Naive thymus-derived CD8-positive, alpha-beta T cell (primary cell): ENCODE measurements around the gene ZNG1F. TPM values are rescaled to one million over a fixed set of nuclear protein-coding genes. Genes with fewer than 3 reads are reported as not detected.
"Not testable (repeated sequence)": the region's sequence is repeated elsewhere in the genome, so short reads cannot be mapped to it uniquely, and the experiment has no call there.

Source experiments
- ATAC-seq, 2 donors: fragments of 150-1000 bp; cut with Tn5 transposase in 1 of 2; sonication (Bioruptor Pico), chemical (Tn5 transposase) in 1 of 2; 1 replicate in 1 of 2; 2 replicates in 1 of 2; pipeline ENCODE4 v1.10.0; 2021; ENCODE audit warnings: mild to moderate bottlenecking in 2 of 2, moderate library complexity in 2 of 2
- POLR2A ChIA-PET: fragments of 350-600 bp; sonication (Branson Sonifier 250); formaldehyde crosslinking; loops from one replicate; lab custom pipeline; 2021; ENCODE audit warnings: antibody characterized with exemption; lab: Charles Lee
- DNase-seq, 10 donors: peaks; one replicate each; pipeline versions ENCODE4 v3.0.0 to v3.0.0-alpha.2; 2020 to 2022
- H3K27ac Mint-ChIP-seq, 10 donors: one replicate each; pipeline ENCODE4 v1.8.0; 2020 to 2022; ENCODE audit warnings: mild to moderate bottlenecking in 10 of 10, mixed read lengths in 10 of 10, moderate library complexity in 4 of 10, inconsistent platforms in 1 of 10
- H3K27me3 Mint-ChIP-seq, 5 donors: one replicate each; pipeline ENCODE4 v1.8.0; 2021 to 2022; ENCODE audit warnings: mixed read lengths in 5 of 5
- H3K36me3 Mint-ChIP-seq, 3 donors: one replicate each; pipeline ENCODE4 v1.8.0; 2020 to 2022; ENCODE audit warnings: mixed read lengths in 3 of 3, mild to moderate bottlenecking in 2 of 3, inconsistent platforms in 1 of 3
- H3K4me1 Mint-ChIP-seq, 4 donors: one replicate each; pipeline ENCODE4 v1.8.0; 2021 to 2022; ENCODE audit warnings: mixed read lengths in 4 of 4
- H3K4me3 Mint-ChIP-seq, 10 donors: one replicate each; pipeline ENCODE4 v1.8.0; 2020 to 2022; ENCODE audit warnings: mild to moderate bottlenecking in 10 of 10, mixed read lengths in 10 of 10, moderate library complexity in 6 of 10, inconsistent platforms in 1 of 10
- H3K9me3 Mint-ChIP-seq, 9 donors: one replicate each; pipeline ENCODE4 v1.8.0; 2020 to 2022; ENCODE audit warnings: mixed read lengths in 9 of 9, mild to moderate bottlenecking in 3 of 9, inconsistent platforms in 1 of 9, moderate library complexity in 1 of 9
- microRNA-seq: library from miRNA; unstranded; fragments of <30 nt; microRNA quantifications from one replicate; pipeline ENCODE4 v1.2.0, GENCODE V29; 2022; ENCODE audit warnings: borderline microRNAs expressed
- polyA plus RNA-seq, 3 donors: library from polyadenylated mRNA; unstranded; fragments of 300-500 nt; fragmentation: Illumina TruSeq; gene quantifications; one replicate each; pipeline ENCODE4 v1.2.3, GENCODE V29; 2021
- total RNA-seq, 8 experiments: library from RNA in 2 of 8; stranded (reverse) in 2 of 8; gene quantifications; one replicate each; pipeline ENCODE4 v1.2.3 and lab custom pipeline; 2021 to 2026

ZNG1F gene
- total and polyA plus RNA-seq, 5 experiments from 2014 or later = 2.5 to 23.3 (median 3.2) TPM

GRCh38 chr9:41087929-41088328 lies 101.2 kb downstream of the ZNG1F start:
- POLR2A ChIA-PET, DNase-seq, ATAC-seq, H3K4me1 Mint-ChIP-seq, H3K4me3 Mint-ChIP-seq, H3K27ac Mint-ChIP-seq, H3K36me3 Mint-ChIP-seq, H3K9me3 Mint-ChIP-seq: not testable (repeated sequence)
- peaks cover 9 to 34% (median 13%) of the 10 kb centered on the region in 5 donors for H3K27me3 Mint-ChIP-seq

GRCh38 chr9:41087157-41087780 lies 101.8 kb downstream of the ZNG1F start:
- DNase-seq, H3K36me3 Mint-ChIP-seq, ATAC-seq, H3K4me1 Mint-ChIP-seq, POLR2A ChIA-PET, H3K27ac Mint-ChIP-seq, H3K9me3 Mint-ChIP-seq, H3K4me3 Mint-ChIP-seq: not testable (repeated sequence)
- peaks cover 14 to 40% (median 18%) of the 10 kb centered on the region in 5 donors for H3K27me3 Mint-ChIP-seq

- H3K9me3 Mint-ChIP-seq, H3K4me1 Mint-ChIP-seq, POLR2A ChIA-PET, H3K27ac Mint-ChIP-seq, H3K4me3 Mint-ChIP-seq, H3K36me3 Mint-ChIP-seq, DNase-seq: not testable (repeated sequence)
- H3K27me3 Mint-ChIP-seq = peaks cover 14 to 44% (median 19%) of the 10 kb centered on the region in 5 donors
- peak in 1 of 2 donors; percentile 55 for ATAC-seq
These were observed 102.4 kb downstream of the ZNG1F start for GRCh38 chr9:41086685-41087084.

GRCh38 chr9:41086215-41086614 lies 102.9 kb downstream of the ZNG1F start:
- H3K27me3 Mint-ChIP-seq = peaks cover 14 to 44% (median 19%) of the 10 kb centered on the region in 5 donors

GRCh38 chr9:41082358-41082757 lies 106.8 kb downstream of the ZNG1F start:
- peaks cover 14 to 31% (median 16%) of the 10 kb centered on the region in 5 donors for H3K27me3 Mint-ChIP-seq
- H3K9me3 Mint-ChIP-seq, H3K27ac Mint-ChIP-seq, H3K4me3 Mint-ChIP-seq, DNase-seq, H3K36me3 Mint-ChIP-seq, H3K4me1 Mint-ChIP-seq, ATAC-seq, POLR2A ChIA-PET: not testable (repeated sequence)

More at GRCh38 chr9:41086215-41086614, 102.9 kb downstream of the ZNG1F start:
- H3K27ac Mint-ChIP-seq, H3K4me3 Mint-ChIP-seq, POLR2A ChIA-PET, H3K4me1 Mint-ChIP-seq, ATAC-seq, H3K9me3 Mint-ChIP-seq, H3K36me3 Mint-ChIP-seq, DNase-seq: not testable (repeated sequence)

Small RNAs within 50 kb of the gene (microRNA-seq; reads per million reads assigned to microRNA genes)
- not detected for gene MIR4477A

Other genes with a start within 250 kb of the ZNG1F start
- gene FOXD4L6, start 60.6 kb downstream of the ZNG1F start, total RNA-seq = not detected
- not detected for gene FOXD4L6, start 60.6 kb downstream of the ZNG1F start, polyA plus RNA-seq